IMR-90 (cell line): ENCODE data around the gene LAMB1. TPM values are rescaled to one million over a fixed set of nuclear protein-coding genes. Genes with fewer than 3 reads are reported as not detected.

ENCODE experiments used
- ATAC-seq: fragments of 200-7000 bp; cut with Tn5 transposase; 2 replicates; pipeline ENCODE4 v1.9.1; 2020; ENCODE audit warnings: low read depth, mild to moderate bottlenecking, moderate library complexity
- BruUV-seq: library from RNA; stranded (reverse); fragments of 400-500 nt; replicated peaks from 2 replicates; lab custom pipeline; 2021; lab: Mats Ljungman, UMichigan
- CTCF ChIA-PET: fragments of 300-600 bp; formaldehyde crosslinking; extraction: SDS; loops from one replicate; lab custom pipeline; 2021; ENCODE audit warnings: antibody characterized with exemption; lab: Yijun Ruan, JAX
- POLR2A ChIA-PET: fragments of 300-600 bp; sonication (Branson Sonifier 250); formaldehyde crosslinking; loops from one replicate; lab custom pipeline; 2022; ENCODE audit warnings: antibody characterized with exemption; ENCODE audit not compliant: unreplicated experiment; lab: Charles Lee
- DNase-seq: peaks from one replicate; pipeline ENCODE4 v3.0.0; 2013
- H2AFZ ChIP-seq: replicated peaks from 2 replicates; pipeline ENCODE3; 2013; ENCODE audit warnings: low read length, mild to moderate bottlenecking; ENCODE audit not compliant: poor library complexity
- H2AK5ac ChIP-seq: 2 replicates; pipeline ENCODE4 v1.6.1; 2013; ENCODE audit warnings: low read depth, low read length, inconsistent platforms
- H2AK9ac ChIP-seq: replicated peaks from 2 replicates; pipeline ENCODE3; 2013; ENCODE audit warnings: mild to moderate bottlenecking, low read depth, low read length, moderate library complexity; ENCODE audit not compliant: poor library complexity
- H2BK120ac ChIP-seq: 2 replicates; pipeline ENCODE4 v1.6.1; 2013; ENCODE audit warnings: low read depth, low read length, inconsistent platforms
- H2BK15ac ChIP-seq: 3 replicates; pipeline ENCODE4 v1.6.1; 2013; ENCODE audit warnings: low read depth, low read length, inconsistent platforms
- H2BK20ac ChIP-seq: 2 replicates; pipeline ENCODE4 v1.6.1; 2013; ENCODE audit warnings: low read depth, mild to moderate bottlenecking, inconsistent platforms, low read length, moderate library complexity
- H2BK5ac ChIP-seq: 2 replicates; pipeline ENCODE4 v1.6.1; 2013; ENCODE audit warnings: mild to moderate bottlenecking, low read depth, low read length, inconsistent platforms; ENCODE audit not compliant: poor library complexity, severe bottlenecking
- H3K14ac ChIP-seq: replicated peaks from 2 replicates; pipeline ENCODE4 v1.6.1; 2013; ENCODE audit warnings: low read depth, low read length, inconsistent platforms
- H3K18ac ChIP-seq: 2 replicates; pipeline ENCODE4 v1.6.1; 2013; ENCODE audit warnings: low read depth, low read length, control low read depth
- H3K23ac ChIP-seq: 2 replicates; pipeline ENCODE4 v1.6.1; 2013; ENCODE audit warnings: low read depth, low read length, inconsistent platforms
- H3K27ac ChIP-seq: 2 replicates; pipeline ENCODE4 v1.5.1; 2013; ENCODE audit warnings: mild to moderate bottlenecking, control low read depth, low read length; ENCODE audit not compliant: insufficient read depth
- H3K27me3 ChIP-seq: 2 replicates; pipeline ENCODE4 v1.6.1; 2013; ENCODE audit warnings: low read length; ENCODE audit not compliant: control insufficient read depth, insufficient read depth
- H3K36me3 ChIP-seq: 2 replicates; pipeline ENCODE4 v1.6.1; 2013; ENCODE audit warnings: low read length, mixed read lengths; ENCODE audit not compliant: control insufficient read depth, insufficient read depth
- H3K4ac ChIP-seq: 2 replicates; pipeline ENCODE4 v1.6.1; 2013; ENCODE audit warnings: low read depth, low read length, inconsistent platforms
- H3K4me1 ChIP-seq: 2 replicates; pipeline ENCODE4 v1.6.1; 2013; ENCODE audit warnings: low read length, mixed read lengths; ENCODE audit not compliant: control insufficient read depth, insufficient read depth
- H3K4me2 ChIP-seq: 2 replicates; pipeline ENCODE4 v1.6.1; 2013; ENCODE audit warnings: low read depth, mild to moderate bottlenecking, control low read depth, low read length, moderate library complexity
- H3K4me3 ChIP-seq: 2 replicates; pipeline ENCODE4 v1.5.1; 2013; ENCODE audit warnings: low read depth, mild to moderate bottlenecking, control low read depth, low read length, moderate library complexity; ENCODE audit not compliant: insufficient read depth
- H3K56ac ChIP-seq: 2 replicates; pipeline ENCODE4 v1.6.1; 2013; ENCODE audit warnings: low read length, inconsistent platforms; ENCODE audit not compliant: insufficient read depth; ENCODE audit errors: extremely low read depth
- H3K79me1 ChIP-seq, 2 experiments: 2 replicates each; pipeline ENCODE4 v1.6.1; 2013; ENCODE audit warnings: low read length in 2 of 2, inconsistent platforms in 1 of 2, low read depth in 1 of 2
- H3K9ac ChIP-seq: 2 replicates; pipeline ENCODE4 v1.6.1; 2013; ENCODE audit warnings: low read depth, low read length, control low read depth
- H3K9me1 ChIP-seq: 2 replicates; pipeline ENCODE4 v1.6.1; 2013; ENCODE audit warnings: low read length, inconsistent platforms; ENCODE audit not compliant: insufficient read depth
- H3K9me3 ChIP-seq: 2 replicates; pipeline ENCODE4 v1.6.1; 2013; ENCODE audit warnings: low read length; ENCODE audit not compliant: control insufficient read depth, insufficient read depth
- H4K20me1 ChIP-seq: 2 replicates; pipeline ENCODE4 v1.6.1; 2013; ENCODE audit warnings: low read length, inconsistent platforms; ENCODE audit not compliant: insufficient read depth
- H4K5ac ChIP-seq: 2 replicates; pipeline ENCODE4 v1.6.1; 2013; ENCODE audit warnings: mild to moderate bottlenecking, low read depth, low read length, control low read depth
- H4K8ac ChIP-seq, 2 experiments: 2 replicates each; pipeline ENCODE4 v1.6.1; 2013; ENCODE audit warnings: low read depth in 2 of 2, low read length in 2 of 2, control low read depth in 1 of 2, inconsistent platforms in 1 of 2
- H4K91ac ChIP-seq: 2 replicates; pipeline ENCODE4 v1.6.1; 2013; ENCODE audit warnings: low read depth, low read length, inconsistent platforms; ENCODE audit not compliant: insufficient read depth
- ELK1 ChIP-seq: fragments of 150-350 bp; IDR thresholded peaks from 2 replicates; pipeline ENCODE4 v1.6.1; 2016; ENCODE audit warnings: low read depth, mild to moderate bottlenecking, low read length, moderate library complexity, borderline replicate concordance
- FOS ChIP-seq: fragments of 150-350 bp; IDR thresholded peaks from 2 replicates; pipeline ENCODE4 v1.6.1; 2016; ENCODE audit warnings: low read depth, low read length
- MAFK ChIP-seq: IDR thresholded peaks from 2 replicates; pipeline ENCODE4 v1.6.1; 2012; ENCODE audit warnings: low read depth, low read length, improper control_type of control experiment
- RAD21 ChIP-seq: IDR thresholded peaks from 2 replicates; pipeline ENCODE4 v1.6.1; 2012; ENCODE audit warnings: low read length, improper control_type of control experiment
- RFX5 ChIP-seq: IDR thresholded peaks from 2 replicates; pipeline ENCODE4 v1.8.0; 2012; ENCODE audit warnings: low read depth, mild to moderate bottlenecking, low read length, moderate library complexity
- SMC3 ChIP-seq: fragments of 150-350 bp; IDR thresholded peaks from 2 replicates; pipeline ENCODE4 v1.6.1; 2016; ENCODE audit warnings: low read depth, mild to moderate bottlenecking, antibody characterized with exemption, low read length, moderate library complexity
- WGBS, 2 experiments: methylation state at CpG; one replicate each; pipeline versions ENCODE4 v1.1.5 to v1.1.7; 2013; ENCODE audit warnings: missing lambda C conversion rate in 2 of 2; ENCODE audit not compliant: insufficient read length in 1 of 2; ENCODE audit errors: extremely low coverage in 2 of 2; 5-methylcytosine and 5-hydroxymethylcytosine counted together
- dilution Hi-C: fragments of 300-500 bp; cut with HindIII; formaldehyde crosslinking; loops from one replicate; pipeline ENCODE4 v1.14.3; 2018; ENCODE audit warnings: low sequenced_read_pairs; ENCODE audit not compliant: unreplicated experiment
- in situ Hi-C: fragments of 300-500 bp; cut with MboI; formaldehyde crosslinking; loops from 3 replicates; pipeline ENCODE4 v1.14.3; 2019; ENCODE audit warnings: low sequenced_read_pairs, inconsistent platforms, mixed read lengths
- intact Hi-C: fragments of 100-400 bp; cut with micrococcal nuclease; formaldehyde crosslinking; loops from 2 replicates; pipeline ENCODE4 v1.10.0; 2022
- polyA plus RNA-seq, 3 experiments: library from polyadenylated mRNA; depleted of rRNA; stranded (reverse); fragments of >200 nt; gene quantifications; 2 replicates each; pipeline ENCODE4 v1.2.3, GENCODE V29; 2012; ENCODE audit warnings: low replicate concordance in 1 of 3
- total RNA-seq: library from RNA; depleted of rRNA; stranded (reverse); fragments of >200 nt; gene quantifications from 2 replicates; pipeline ENCODE4 v1.2.3, GENCODE V29; 2012
- TF ChIP-seq, protein P1 (sequence below): fragments of 150-350 bp; IDR thresholded peaks from 2 replicates; pipeline ENCODE4 v1.6.1; 2017; ENCODE audit warnings: mild to moderate bottlenecking, antibody characterized with exemption, low read length, low read depth

LAMB1 gene
- total and polyA plus RNA-seq, 2 of the 4 experiments (the other 2 are of a cell fraction): 114 to 117 TPM

DNA sequence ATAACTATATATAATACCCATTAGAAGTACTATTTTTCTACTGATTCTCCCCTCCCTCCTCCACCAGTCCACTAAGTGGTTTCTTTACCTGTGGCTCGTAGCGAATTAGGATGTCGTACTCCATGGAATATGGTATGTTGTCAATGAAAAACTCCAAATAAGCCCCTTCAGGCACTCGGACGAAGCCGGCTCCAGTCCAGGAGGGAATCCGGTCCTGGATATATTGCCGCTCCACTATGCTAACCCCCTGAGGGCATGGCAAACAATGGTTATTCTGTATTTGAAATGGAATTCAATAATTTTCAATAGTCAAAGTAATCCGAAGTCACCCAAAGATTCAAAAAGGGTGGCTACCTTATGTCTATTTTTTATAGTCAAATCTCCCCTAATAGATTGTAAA is 40.1 kb downstream of the LAMB1 start:
- H3K4me1 ChIP-seq: peaks cover 7% of the 10 kb centered on the region
- H2BK15ac ChIP-seq: no peak overlapping the region
- H3K36me3 ChIP-seq: peaks cover 72% of the 10 kb centered on the region
- no peak overlapping the region for H3K18ac ChIP-seq
- no peak overlapping the region for H2AFZ ChIP-seq
- no peak overlapping the region for H3K4ac ChIP-seq
- TF ChIP-seq RAD21 (no peak), FOS (no peak), SMC3 (no peak), MAFK (no peak), ELK1 (no peak), RFX5 (no peak)
- TF ChIP-seq, protein P1, sequence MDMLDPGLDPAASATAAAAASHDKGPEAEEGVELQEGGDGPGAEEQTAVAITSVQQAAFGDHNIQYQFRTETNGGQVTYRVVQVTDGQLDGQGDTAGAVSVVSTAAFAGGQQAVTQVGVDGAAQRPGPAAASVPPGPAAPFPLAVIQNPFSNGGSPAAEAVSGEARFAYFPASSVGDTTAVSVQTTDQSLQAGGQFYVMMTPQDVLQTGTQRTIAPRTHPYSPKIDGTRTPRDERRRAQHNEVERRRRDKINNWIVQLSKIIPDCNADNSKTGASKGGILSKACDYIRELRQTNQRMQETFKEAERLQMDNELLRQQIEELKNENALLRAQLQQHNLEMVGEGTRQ: no peak
- no peak overlapping the region for H3K56ac ChIP-seq
- H3K79me1 ChIP-seq: peaks cover 0 to 48% of the 10 kb centered on the region in 2 experiments; a peak in 2 of 4 replicates
- CTCF ChIA-PET: no interaction called here
- H3K14ac ChIP-seq: no peak overlapping the region
- H3K9ac ChIP-seq: no peak overlapping the region
- peaks cover 31% of the 10 kb centered on the region for H4K20me1 ChIP-seq
- peaks cover 30% of the 10 kb centered on the region for H3K9me1 ChIP-seq
- no peak overlapping the region for H3K23ac ChIP-seq
- no peak overlapping the region for H2AK5ac ChIP-seq
- ATAC-seq (no peak), DNase-seq (no peak)
- H3K9me3 ChIP-seq: no peaks in the 10 kb centered on the region
- WGBS, 2 experiments: no CpG with 5 or more reads among the region's 9 CpGs
- in situ Hi-C loops: no loop called here
- no TSS peak for BruUV-seq
- no peak overlapping the region for H4K8ac ChIP-seq
- H2BK20ac ChIP-seq: no peak overlapping the region
- no peak overlapping the region for H2BK5ac ChIP-seq
- H4K5ac ChIP-seq: no peak overlapping the region
- H3K27ac ChIP-seq: no peak overlapping the region
- no peak overlapping the region for H4K91ac ChIP-seq
- no peak overlapping the region for H3K4me3 ChIP-seq
- POLR2A ChIA-PET: no interaction called here
- H2AK9ac ChIP-seq: no peak overlapping the region
- H3K27me3 ChIP-seq: no peaks in the 10 kb centered on the region
- dilution Hi-C loops: no loop called here
- H3K4me2 ChIP-seq: no peak overlapping the region
- H2BK120ac ChIP-seq: no peak overlapping the region
- intact Hi-C loops: no loop called here
